Measurements from ENCODE around the gene GPR183.

Gene GPR183

GRCh38 chr13:99273128-99273527 lies 34.1 kb downstream of the GPR183 start:
- H3K36me3 ChIP-seq, result no peaks in the 10 kb centered on the region
- intact Hi-C loops (cut with DNase I; ENCODE audit: low total_unique reads), result no loop called here
- H3K27ac ChIP-seq, result no peak overlapping the region
- H3K4me1 ChIP-seq, result no peaks in the 10 kb centered on the region
- no peak overlapping the region for H3K4me3 ChIP-seq
- peaks cover 0 to 6% (median 0%) of the 10 kb centered on the region in 3 donors for H3K9me3 ChIP-seq
- no peak for DNase-seq
- H3K27me3 ChIP-seq, result no peaks in the 10 kb centered on the region
- TF ChIP-seq, protein P1, sequence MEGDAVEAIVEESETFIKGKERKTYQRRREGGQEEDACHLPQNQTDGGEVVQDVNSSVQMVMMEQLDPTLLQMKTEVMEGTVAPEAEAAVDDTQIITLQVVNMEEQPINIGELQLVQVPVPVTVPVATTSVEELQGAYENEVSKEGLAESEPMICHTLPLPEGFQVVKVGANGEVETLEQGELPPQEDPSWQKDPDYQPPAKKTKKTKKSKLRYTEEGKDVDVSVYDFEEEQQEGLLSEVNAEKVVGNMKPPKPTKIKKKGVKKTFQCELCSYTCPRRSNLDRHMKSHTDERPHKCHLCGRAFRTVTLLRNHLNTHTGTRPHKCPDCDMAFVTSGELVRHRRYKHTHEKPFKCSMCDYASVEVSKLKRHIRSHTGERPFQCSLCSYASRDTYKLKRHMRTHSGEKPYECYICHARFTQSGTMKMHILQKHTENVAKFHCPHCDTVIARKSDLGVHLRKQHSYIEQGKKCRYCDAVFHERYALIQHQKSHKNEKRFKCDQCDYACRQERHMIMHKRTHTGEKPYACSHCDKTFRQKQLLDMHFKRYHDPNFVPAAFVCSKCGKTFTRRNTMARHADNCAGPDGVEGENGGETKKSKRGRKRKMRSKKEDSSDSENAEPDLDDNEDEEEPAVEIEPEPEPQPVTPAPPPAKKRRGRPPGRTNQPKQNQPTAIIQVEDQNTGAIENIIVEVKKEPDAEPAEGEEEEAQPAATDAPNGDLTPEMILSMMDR (IDR thresholded peaks at IDR 0.05), result no peak

GRCh38 chr13:99272481-99272880 lies 34.7 kb downstream of the GPR183 start:
- Histone ChIP-seq H3K4me1 (no peaks in the 10 kb centered on the region), H3K36me3 (peaks cover 0 to 5% (median 0%) of the 10 kb centered on the region in 3 donors), H3K27me3 (no peaks in the 10 kb centered on the region), H3K4me3 (no peak overlapping the region), H3K27ac (no peak overlapping the region), H3K9me3 (peaks cover 0 to 6% (median 0%) of the 10 kb centered on the region in 3 donors)
- TF ChIP-seq, protein P1 (IDR thresholded peaks at IDR 0.05), result no peak
- no peak for DNase-seq
- intact Hi-C loops (cut with DNase I; ENCODE audit: low total_unique reads), result no loop called here

- TF ChIP-seq, protein P1 (IDR thresholded peaks at IDR 0.05), result no peak
- intact Hi-C loops (cut with DNase I; ENCODE audit: low total_unique reads), result no loop called here
- H3K27ac ChIP-seq, result no peak overlapping the region
Measured at GRCh38 chr13:99271249-99271648, 36.0 kb downstream of the GPR183 start.

GRCh38 chr13:99270518-99270917 lies 36.7 kb downstream of the GPR183 start:
- intact Hi-C loops (cut with DNase I; ENCODE audit: low total_unique reads), result no loop called here
- Histone ChIP-seq H3K27ac (no peak overlapping the region), H3K36me3 (peaks cover 0 to 5% (median 0%) of the 10 kb centered on the region in 3 donors), H3K4me1 (no peaks in the 10 kb centered on the region), H3K4me3 (no peak overlapping the region), H3K9me3 (peaks cover 0 to 6% (median 0%) of the 10 kb centered on the region in 3 donors), H3K27me3 (no peaks in the 10 kb centered on the region)
- no peak for DNase-seq
- TF ChIP-seq, protein P1 (IDR thresholded peaks at IDR 0.05), result no peak

More at GRCh38 chr13:99271249-99271648, 36.0 kb downstream of the GPR183 start:
- Histone ChIP-seq H3K27me3 (no peaks in the 10 kb centered on the region), H3K4me1 (no peaks in the 10 kb centered on the region), H3K36me3 (peaks cover 0 to 5% (median 0%) of the 10 kb centered on the region in 3 donors), H3K9me3 (peaks cover 0 to 6% (median 0%) of the 10 kb centered on the region in 3 donors), H3K4me3 (no peak overlapping the region)
- DNase-seq, result no peak

DNA sequence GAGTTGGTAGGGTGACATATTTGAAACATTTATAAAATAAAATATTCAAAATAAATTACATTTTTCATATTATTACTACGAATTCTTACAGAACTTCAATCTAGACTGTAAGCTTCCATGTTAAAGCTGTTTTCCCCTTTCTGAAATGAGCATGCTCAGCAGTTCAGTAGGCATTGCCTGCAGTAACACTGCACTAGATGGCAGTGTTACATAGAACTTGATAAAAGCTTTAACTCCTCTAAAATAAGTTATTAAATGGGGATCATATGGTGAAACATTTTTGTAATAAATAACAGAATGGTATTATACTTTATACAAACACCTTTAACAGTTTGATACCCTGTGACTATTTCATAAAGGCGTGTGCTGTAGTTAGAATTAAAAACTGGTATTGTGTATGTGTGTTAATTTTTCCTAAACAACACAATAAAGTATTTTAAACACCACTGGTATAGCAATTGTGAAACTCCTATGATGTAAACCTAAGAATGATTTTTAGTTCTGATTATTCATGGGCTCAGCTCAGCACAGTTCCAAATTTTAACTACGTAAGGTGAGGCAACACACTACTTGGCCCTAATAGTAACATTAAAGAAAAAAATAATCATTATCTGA lies 37.5 kb downstream of the GPR183 start:
- H3K27ac ChIP-seq, result no peak overlapping the region
- intact Hi-C loops (cut with DNase I; ENCODE audit: low total_unique reads), result loop anchor here (2.0 to 5.0 kb wide), 2 partner anchors 92 to 167 kb away; no protein-coding TSS in a partner anchor

More for the DNA sequence above, 37.5 kb downstream of the GPR183 start:
- Histone ChIP-seq H3K4me3 (no peak overlapping the region), H3K4me1 (no peaks in the 10 kb centered on the region), H3K27me3 (no peaks in the 10 kb centered on the region), H3K36me3 (peaks cover 0 to 5% (median 0%) of the 10 kb centered on the region in 3 donors), H3K9me3 (peaks cover 0 to 6% (median 0%) of the 10 kb centered on the region in 3 donors)
- TF ChIP-seq, protein P1 (IDR thresholded peaks at IDR 0.05), result peak; percentile 63 to 64
- no peak for DNase-seq
